Loucy (cell line): ENCODE data around the gene RNU11.

Experiments used
- EZH2phosphoT487 ChIP-seq: fragments of 200-600 bp; IDR thresholded peaks from 2 replicates; pipeline ENCODE4 v1.6.1; 2018; ENCODE audit warnings: antibody characterized with exemption, mild to moderate bottlenecking, moderate library complexity, borderline replicate concordance
- TF ChIP-seq, protein P1 (sequence below): fragments of 200-600 bp; sonication (generic); conservative IDR thresholded peaks from 2 replicates; pipeline ENCODE4 v1.5.1; 2014; ENCODE audit warnings: mild to moderate bottlenecking, antibody characterized with exemption, low read length

DNA sequence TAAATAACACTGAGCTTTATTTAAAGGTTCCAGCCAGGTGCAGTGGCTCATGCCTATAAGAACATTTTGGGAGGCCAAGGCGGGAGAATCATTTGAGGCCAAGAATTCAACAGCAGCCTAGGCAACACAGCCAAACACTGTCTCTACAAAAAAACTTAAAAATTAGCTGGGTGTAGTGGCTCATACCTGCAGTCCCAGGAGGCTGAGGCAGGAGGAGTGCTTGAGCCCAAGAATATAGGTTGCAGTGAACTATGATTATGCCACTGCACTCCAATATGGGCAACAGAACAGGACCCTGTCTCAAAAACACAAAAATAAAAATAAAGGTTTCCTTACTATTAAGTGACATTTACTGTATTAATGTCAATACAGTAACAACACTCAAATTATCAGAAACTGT is 7.6 kb upstream of the RNU11 start:
- TF ChIP-seq, protein P1, sequence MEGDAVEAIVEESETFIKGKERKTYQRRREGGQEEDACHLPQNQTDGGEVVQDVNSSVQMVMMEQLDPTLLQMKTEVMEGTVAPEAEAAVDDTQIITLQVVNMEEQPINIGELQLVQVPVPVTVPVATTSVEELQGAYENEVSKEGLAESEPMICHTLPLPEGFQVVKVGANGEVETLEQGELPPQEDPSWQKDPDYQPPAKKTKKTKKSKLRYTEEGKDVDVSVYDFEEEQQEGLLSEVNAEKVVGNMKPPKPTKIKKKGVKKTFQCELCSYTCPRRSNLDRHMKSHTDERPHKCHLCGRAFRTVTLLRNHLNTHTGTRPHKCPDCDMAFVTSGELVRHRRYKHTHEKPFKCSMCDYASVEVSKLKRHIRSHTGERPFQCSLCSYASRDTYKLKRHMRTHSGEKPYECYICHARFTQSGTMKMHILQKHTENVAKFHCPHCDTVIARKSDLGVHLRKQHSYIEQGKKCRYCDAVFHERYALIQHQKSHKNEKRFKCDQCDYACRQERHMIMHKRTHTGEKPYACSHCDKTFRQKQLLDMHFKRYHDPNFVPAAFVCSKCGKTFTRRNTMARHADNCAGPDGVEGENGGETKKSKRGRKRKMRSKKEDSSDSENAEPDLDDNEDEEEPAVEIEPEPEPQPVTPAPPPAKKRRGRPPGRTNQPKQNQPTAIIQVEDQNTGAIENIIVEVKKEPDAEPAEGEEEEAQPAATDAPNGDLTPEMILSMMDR: peak; percentile 63
- no peak for TF ChIP-seq EZH2phosphoT487
